Psoas muscle (tissue), 8 donors: ENCODE data around the gene HSDL2. TPM values are rescaled to one million over a fixed set of nuclear protein-coding genes. Genes with fewer than 3 reads are reported as not detected.

Experiments
- ATAC-seq, 4 donors: fragments of 200-7000 bp; cut with Tn5 transposase; one replicate each; pipeline ENCODE4 v1.9.1; 2020; ENCODE audit warnings: moderate library complexity in 3 of 4, mild to moderate bottlenecking in 2 of 4
- DNase-seq, 2 donors: peaks; one replicate each; pipeline ENCODE4 v3.0.0-alpha.2; 2020
- H3K27ac ChIP-seq: fragments of 200-600 bp; one replicate; pipeline ENCODE4 v1.8.0; 2022
- H3K27me3 ChIP-seq, 3 donors: fragments of 200-600 bp in 1 of 3; one replicate each; pipeline versions ENCODE4 v1.6.1 to v1.8.0; 2013 to 2022; ENCODE audit warnings: low read length in 2 of 3, mild to moderate bottlenecking in 2 of 3, moderate library complexity in 1 of 3; ENCODE audit not compliant: insufficient read depth in 3 of 3
- H3K36me3 ChIP-seq, 2 donors: fragments of 200-600 bp in 1 of 2; one replicate each; pipeline versions ENCODE4 v1.6.1 to v1.8.0; 2013 to 2022; ENCODE audit warnings: low read depth in 1 of 2, mild to moderate bottlenecking in 1 of 2, moderate library complexity in 1 of 2; ENCODE audit not compliant: insufficient read depth in 1 of 2
- H3K4me1 ChIP-seq: fragments of 200-600 bp; one replicate; pipeline ENCODE4 v1.8.0; 2022
- H3K4me3 ChIP-seq: fragments of 200-600 bp; one replicate; pipeline ENCODE4 v1.8.0; 2022; ENCODE audit warnings: mild to moderate bottlenecking
- H3K9me3 ChIP-seq: fragments of 200-600 bp; one replicate; pipeline ENCODE4 v1.8.0; 2022
- CTCF ChIP-seq: fragments of 200-600 bp; IDR thresholded peaks from one replicate; pipeline ENCODE4 v1.8.0; 2022; ENCODE audit warnings: antibody characterized with exemption
- WGBS, 3 donors: extraction: QIAGEN DNeasy Blood & Tissue Kit; methylation state at CpG; one replicate each; pipeline versions ENCODE4 v1.1.6 to v1.1.7; 2013; 5-methylcytosine and 5-hydroxymethylcytosine counted together
- intact Hi-C, 2 donors: fragments of 100-400 bp; cut with DNase I; formaldehyde crosslinking; loops; one replicate each; pipeline versions ENCODE4 v1.11.0 to v1.14.2; 2022
- polyA plus RNA-seq, 3 donors: library from polyadenylated mRNA; stranded (reverse); fragments of 200-250 nt; gene quantifications; one replicate each; pipeline ENCODE4 v1.2.3, GENCODE V29; 2013
- total RNA-seq, 4 donors: library from RNA; stranded (reverse); fragmentation: NEBNext Ultra II Directional in 2 of 4; extraction: Animal tissue kit (Norgen Biotek cat#: 25700) in 2 of 4; gene quantifications; one replicate each; pipeline versions ENCODE4 v1.2.1 to v1.2.4, GENCODE V29; 2021 to 2023
- donor health status: healthy with polysubstance abuse.
- donor health status: DM: no; HTN: no; CAD: no; lungs with moderate emphysema.
- donor health status: Bipolar disorder and iron deficiency.
- donor health status: healthy.
- donor health status: DM: yes; HTN: yes; CAD: no.
- donor health status: DM: no; HTN: no; CAD: no.
- donor health status: DM: no; HTN: no; CAD: no.
- donor health status: DM: yes; HTN: yes; CAD: no.

The HSDL2 gene
- total and polyA plus RNA-seq, 7 donors, result 62.1 to 119 (median 86.8) TPM

GRCh38 chr9:112503170-112503569 lies 123.3 kb downstream of the HSDL2 start:
- Histone ChIP-seq H3K4me3 (no peak overlapping the region), H3K27me3 (no peaks in the 10 kb centered on the region), H3K4me1 (no peaks in the 10 kb centered on the region), H3K9me3 (no peaks in the 10 kb centered on the region), H3K36me3 (no peaks in the 10 kb centered on the region), H3K27ac (no peak overlapping the region)
- DNase-seq (no peak), ATAC-seq (no peak)
- intact Hi-C loops, result no loop called here
- no peak for TF ChIP-seq CTCF
- 24 to 27% (median 24%) methylated on average over 5 of the region's 5 CpGs for WGBS, 3 donors

GRCh38 chr9:112505086-112505485 lies 125.2 kb downstream of the HSDL2 start:
- no peaks in the 10 kb centered on the region for H3K27me3 ChIP-seq
- H3K9me3 ChIP-seq, result no peaks in the 10 kb centered on the region
- no peaks in the 10 kb centered on the region for H3K36me3 ChIP-seq
- no peak overlapping the region for H3K27ac ChIP-seq
- H3K4me3 ChIP-seq, result no peak overlapping the region
- H3K4me1 ChIP-seq, result no peaks in the 10 kb centered on the region
- 86 to 90% (median 87%) methylated on average over 4 of the region's 4 CpGs for WGBS, 3 donors
- intact Hi-C loops, result no loop called here
- no peak for DNase-seq
- TF ChIP-seq CTCF, result no peak
- ATAC-seq, result no peak

GRCh38 chr9:112505607-112506006 lies 125.7 kb downstream of the HSDL2 start:
- Histone ChIP-seq H3K36me3 (no peaks in the 10 kb centered on the region), H3K27ac (no peak overlapping the region), H3K4me3 (no peak overlapping the region), H3K4me1 (no peaks in the 10 kb centered on the region), H3K9me3 (no peaks in the 10 kb centered on the region), H3K27me3 (no peaks in the 10 kb centered on the region)
- WGBS, 3 donors, result 70 to 80% (median 79%) methylated on average over 4 of the region's 4 CpGs
- intact Hi-C loops, result no loop called here
- no peak for ATAC-seq
- no peak for DNase-seq
- no peak for TF ChIP-seq CTCF

GRCh38 chr9:112506571-112506970 lies 126.7 kb downstream of the HSDL2 start:
- no peak for ATAC-seq
- intact Hi-C loops, result no loop called here
- no peak for TF ChIP-seq CTCF
- Histone ChIP-seq H3K9me3 (no peaks in the 10 kb centered on the region), H3K27ac (no peak overlapping the region), H3K4me1 (no peaks in the 10 kb centered on the region), H3K36me3 (no peaks in the 10 kb centered on the region), H3K27me3 (no peaks in the 10 kb centered on the region), H3K4me3 (no peak overlapping the region)
- no peak for DNase-seq
- WGBS, 3 donors, result 76 to 87% (median 85%) methylated on average over 2 of the region's 2 CpGs

GRCh38 chr9:112507001-112507680 lies 127.2 kb downstream of the HSDL2 start:
- Histone ChIP-seq H3K27me3 (no peaks in the 10 kb centered on the region), H3K27ac (no peak overlapping the region), H3K9me3 (no peaks in the 10 kb centered on the region), H3K36me3 (no peaks in the 10 kb centered on the region), H3K4me3 (no peak overlapping the region), H3K4me1 (no peaks in the 10 kb centered on the region)
- 93 to 96% (median 95%) methylated on average over 2 of the region's 2 CpGs for WGBS, 3 donors
- intact Hi-C loops, result no loop called here
- no peak for TF ChIP-seq CTCF
- DNase-seq (no peak), ATAC-seq (no peak)
